ENCODE results near the gene TRIO. TPM values are rescaled to one million over a fixed set of nuclear protein-coding genes. Genes with fewer than 3 reads are reported as not detected.

TRIO gene
- polyA plus RNA-seq, 3 donors = 1.7 to 45.8 (median 2.1) TPM

DNA sequence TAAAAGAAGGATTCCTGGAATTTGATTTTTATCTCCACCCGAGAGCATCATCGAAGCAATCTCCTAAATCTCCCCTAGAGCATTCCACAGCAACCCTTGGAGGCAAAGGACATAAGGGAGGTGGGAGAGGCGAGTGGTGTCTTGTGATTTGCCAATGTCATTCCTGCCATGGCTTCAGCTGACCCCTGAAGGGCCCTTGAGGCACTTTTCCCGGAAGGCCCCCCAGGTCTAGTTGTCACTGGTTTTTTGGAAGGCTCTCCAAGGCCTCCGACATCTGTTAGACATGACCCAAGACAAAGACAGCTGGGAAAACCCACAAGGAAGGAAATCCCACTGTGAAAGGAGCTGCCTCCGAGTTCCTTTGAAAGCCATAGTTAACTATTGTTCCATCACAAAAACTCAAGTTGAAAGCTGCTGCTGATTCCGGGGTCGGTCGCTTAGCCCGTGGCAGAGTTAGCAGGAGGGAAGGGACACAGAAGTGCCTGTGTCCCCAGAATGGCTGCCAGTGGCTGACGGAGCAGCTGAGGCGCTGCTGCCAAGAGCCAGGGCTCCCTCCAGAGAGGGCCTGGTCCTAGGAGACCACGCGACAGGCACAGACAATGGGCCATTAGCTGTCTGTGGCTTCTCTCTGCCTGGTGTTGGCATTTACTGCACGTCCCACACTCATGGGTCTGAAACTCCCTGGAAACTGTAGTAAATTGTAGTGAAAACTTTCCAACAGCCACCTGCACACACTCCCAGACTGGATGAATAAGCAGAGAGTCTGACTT, 24.4 kb upstream of the TRIO start:
- WGBS (ENCODE audit: insufficient coverage) = 98% methylated on average over 11 of the region's 15 CpGs
- no peaks in the 10 kb centered on the region for H3K79me2 ChIP-seq (ENCODE audit: insufficient read depth, low read length)
- H4K20me1 ChIP-seq (ENCODE audit: insufficient read depth, low read length) = no peaks in the 10 kb centered on the region
- H3K27me3 ChIP-seq (ENCODE audit: control insufficient read depth in 2 of 2, insufficient read depth in 2 of 2, low read length in 2 of 2) = no peaks in the 10 kb centered on the region
- DNase-seq = no peak
- no peaks in the 10 kb centered on the region for H3K9me3 ChIP-seq (replicated peaks in 1 of 2; ENCODE audit: control insufficient read depth in 1 of 2, insufficient read depth in 1 of 2, low read length in 2 of 2)
- Mint-ChIP-seq H3K9me3 (no peaks in the 10 kb centered on the region), H3K36me3 (no peaks in the 10 kb centered on the region), H3K27ac (no peak overlapping the region), H3K4me3 (no peak overlapping the region), H3K4me1 (no peaks in the 10 kb centered on the region), H3K27me3 (ENCODE audit: low read depth in 3 of 3) (peaks cover 0 to 7% (median 2%) of the 10 kb centered on the region in 3 donors)
- no peaks in the 10 kb centered on the region for H3K4me1 ChIP-seq (ENCODE audit: control insufficient read depth in 1 of 2, insufficient read depth in 2 of 2, low read length in 2 of 2)
- H3K4me2 ChIP-seq (replicated peaks; ENCODE audit: extremely low read depth, low read length, poor library complexity, severe bottlenecking) = no peak overlapping the region
- no peak overlapping the region for H3K27ac ChIP-seq (ENCODE audit: low read depth in 1 of 2, low read length in 2 of 2)
- H3K9ac ChIP-seq (ENCODE audit: insufficient read depth, low read length, poor library complexity, severe bottlenecking) = no peak overlapping the region
- TF ChIP-seq, protein P1, sequence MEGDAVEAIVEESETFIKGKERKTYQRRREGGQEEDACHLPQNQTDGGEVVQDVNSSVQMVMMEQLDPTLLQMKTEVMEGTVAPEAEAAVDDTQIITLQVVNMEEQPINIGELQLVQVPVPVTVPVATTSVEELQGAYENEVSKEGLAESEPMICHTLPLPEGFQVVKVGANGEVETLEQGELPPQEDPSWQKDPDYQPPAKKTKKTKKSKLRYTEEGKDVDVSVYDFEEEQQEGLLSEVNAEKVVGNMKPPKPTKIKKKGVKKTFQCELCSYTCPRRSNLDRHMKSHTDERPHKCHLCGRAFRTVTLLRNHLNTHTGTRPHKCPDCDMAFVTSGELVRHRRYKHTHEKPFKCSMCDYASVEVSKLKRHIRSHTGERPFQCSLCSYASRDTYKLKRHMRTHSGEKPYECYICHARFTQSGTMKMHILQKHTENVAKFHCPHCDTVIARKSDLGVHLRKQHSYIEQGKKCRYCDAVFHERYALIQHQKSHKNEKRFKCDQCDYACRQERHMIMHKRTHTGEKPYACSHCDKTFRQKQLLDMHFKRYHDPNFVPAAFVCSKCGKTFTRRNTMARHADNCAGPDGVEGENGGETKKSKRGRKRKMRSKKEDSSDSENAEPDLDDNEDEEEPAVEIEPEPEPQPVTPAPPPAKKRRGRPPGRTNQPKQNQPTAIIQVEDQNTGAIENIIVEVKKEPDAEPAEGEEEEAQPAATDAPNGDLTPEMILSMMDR (IDR thresholded peaks at IDR 0.05) = no peak
- intact Hi-C loops (cut with micrococcal nuclease) = no loop called here
- H2AFZ ChIP-seq (ENCODE audit: insufficient read depth, low read depth, low read length, poor library complexity, severe bottlenecking) = no peak overlapping the region
- no peaks in the 10 kb centered on the region for H3K36me3 ChIP-seq (replicated peaks in 1 of 2; ENCODE audit: control insufficient read depth in 1 of 2, insufficient read depth in 2 of 2, low read length in 2 of 2)
- no peak overlapping the region for H3K4me3 ChIP-seq (replicated peaks in 1 of 3; ENCODE audit: low read depth in 2 of 3, low read length in 3 of 3)

DNA sequence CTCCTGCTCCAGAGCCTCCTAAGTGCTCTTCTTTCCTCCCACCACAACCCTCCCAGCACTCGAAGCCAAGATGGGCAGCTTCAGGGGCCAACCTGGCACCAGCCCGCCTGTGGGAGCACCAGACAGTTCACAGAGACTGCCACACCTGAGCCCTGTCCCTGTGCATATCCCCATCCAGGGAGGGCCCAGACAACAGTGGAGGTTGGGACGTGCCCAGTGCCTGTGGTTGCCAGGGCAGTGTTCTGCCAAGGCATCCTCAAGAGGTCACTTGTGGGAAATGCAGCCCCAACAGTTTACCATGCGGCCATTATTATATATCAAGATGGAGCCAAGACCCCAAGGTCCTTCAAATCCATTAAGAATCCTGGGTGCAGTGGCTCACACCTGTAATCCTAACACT, 23.0 kb upstream of the TRIO start:
- H4K20me1 ChIP-seq (ENCODE audit: insufficient read depth, low read length) = no peaks in the 10 kb centered on the region
- H3K27me3 ChIP-seq (ENCODE audit: control insufficient read depth in 2 of 2, insufficient read depth in 2 of 2, low read length in 2 of 2) = no peaks in the 10 kb centered on the region
- no peak overlapping the region for H3K4me3 ChIP-seq (replicated peaks in 1 of 3; ENCODE audit: low read depth in 2 of 3, low read length in 3 of 3)
- no peak overlapping the region for H3K4me2 ChIP-seq (replicated peaks; ENCODE audit: extremely low read depth, low read length, poor library complexity, severe bottlenecking)
- no peaks in the 10 kb centered on the region for H3K9me3 ChIP-seq (replicated peaks in 1 of 2; ENCODE audit: control insufficient read depth in 1 of 2, insufficient read depth in 1 of 2, low read length in 2 of 2)
- WGBS (ENCODE audit: insufficient coverage) = 92% methylated on average over 4 of the region's 4 CpGs
- Mint-ChIP-seq H3K27me3 (ENCODE audit: low read depth in 3 of 3) (peaks cover 0 to 2% (median 2%) of the 10 kb centered on the region in 3 donors), H3K4me3 (no peak overlapping the region), H3K36me3 (no peaks in the 10 kb centered on the region), H3K9me3 (no peaks in the 10 kb centered on the region), H3K27ac (no peak overlapping the region), H3K4me1 (no peaks in the 10 kb centered on the region)
- TF ChIP-seq, protein P1 (IDR thresholded peaks at IDR 0.05) = no peak
- no peak overlapping the region for H3K9ac ChIP-seq (ENCODE audit: insufficient read depth, low read length, poor library complexity, severe bottlenecking)
- H2AFZ ChIP-seq (ENCODE audit: insufficient read depth, low read depth, low read length, poor library complexity, severe bottlenecking) = no peak overlapping the region
- no peaks in the 10 kb centered on the region for H3K79me2 ChIP-seq (ENCODE audit: insufficient read depth, low read length)
- H3K4me1 ChIP-seq (ENCODE audit: control insufficient read depth in 1 of 2, insufficient read depth in 2 of 2, low read length in 2 of 2) = no peaks in the 10 kb centered on the region
- no peak for DNase-seq
- H3K27ac ChIP-seq (ENCODE audit: low read depth in 1 of 2, low read length in 2 of 2) = no peak overlapping the region
- H3K36me3 ChIP-seq (replicated peaks in 1 of 2; ENCODE audit: control insufficient read depth in 1 of 2, insufficient read depth in 2 of 2, low read length in 2 of 2) = no peaks in the 10 kb centered on the region
- intact Hi-C loops (cut with micrococcal nuclease) = no loop called here

All from CD14-positive monocyte (primary cell).